Stimulated activated CD4-positive, alpha-beta T cell treated with anti-CD3 and anti-CD28 coated beads, Interleukin-12 subunit alpha, Interleukin-12 subunit beta, amount 100 ng/mL, for 48 hours (primary cell): Measurements from ENCODE around the gene TBC1D22A.

Source experiments
- DNase-seq, 3 donors: peaks; one replicate each; pipeline ENCODE4 v3.0.0-alpha.2; 2020; ENCODE audit warnings: low read depth in 2 of 3, low spot score in 1 of 3

TBC1D22A gene

DNA sequence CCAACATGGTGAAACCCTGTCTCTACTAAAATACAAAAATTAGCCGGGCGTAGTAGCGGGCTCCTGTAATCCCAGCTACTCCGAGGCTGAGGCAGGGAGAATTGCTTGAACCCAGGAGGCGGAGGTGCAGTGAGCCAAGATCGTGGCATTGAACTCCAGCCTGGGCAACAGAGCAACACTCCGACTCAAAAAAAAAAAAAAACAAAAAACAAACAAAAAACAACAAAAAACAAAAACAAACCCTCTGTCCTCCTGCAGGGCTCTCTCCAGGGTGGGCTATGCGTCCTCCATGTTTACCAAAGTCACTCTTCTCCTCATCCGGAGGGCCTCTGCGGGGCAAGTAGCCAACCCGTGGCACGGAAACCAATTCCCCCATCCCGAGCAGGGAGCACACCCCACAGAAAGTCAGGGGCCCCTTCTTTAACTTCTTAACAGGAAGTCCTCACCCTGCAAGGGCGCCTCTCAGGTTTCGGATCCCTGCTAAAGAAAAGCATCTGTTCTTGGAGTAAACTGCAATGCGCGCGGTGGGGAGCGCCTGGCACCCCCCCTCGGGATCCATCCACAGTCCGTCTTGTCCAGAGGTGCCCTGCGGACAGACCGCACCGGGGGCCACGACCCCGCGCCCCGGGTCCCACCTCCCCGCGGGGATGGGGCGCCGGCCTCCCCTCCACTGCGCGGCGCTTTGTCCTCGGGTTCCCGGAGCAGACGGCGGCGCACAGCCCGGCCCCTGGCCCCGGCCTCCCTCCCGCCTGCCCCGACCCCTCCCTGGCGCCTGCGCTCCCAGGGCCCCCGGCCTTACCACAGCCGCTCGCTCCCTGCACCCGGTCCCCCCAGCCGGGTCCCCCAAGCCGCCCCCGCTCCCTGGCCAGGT lies 25.1 kb upstream of the TBC1D22A start:
- DNase-seq = peak in 1 of 3 donors; percentile 38

DNA sequence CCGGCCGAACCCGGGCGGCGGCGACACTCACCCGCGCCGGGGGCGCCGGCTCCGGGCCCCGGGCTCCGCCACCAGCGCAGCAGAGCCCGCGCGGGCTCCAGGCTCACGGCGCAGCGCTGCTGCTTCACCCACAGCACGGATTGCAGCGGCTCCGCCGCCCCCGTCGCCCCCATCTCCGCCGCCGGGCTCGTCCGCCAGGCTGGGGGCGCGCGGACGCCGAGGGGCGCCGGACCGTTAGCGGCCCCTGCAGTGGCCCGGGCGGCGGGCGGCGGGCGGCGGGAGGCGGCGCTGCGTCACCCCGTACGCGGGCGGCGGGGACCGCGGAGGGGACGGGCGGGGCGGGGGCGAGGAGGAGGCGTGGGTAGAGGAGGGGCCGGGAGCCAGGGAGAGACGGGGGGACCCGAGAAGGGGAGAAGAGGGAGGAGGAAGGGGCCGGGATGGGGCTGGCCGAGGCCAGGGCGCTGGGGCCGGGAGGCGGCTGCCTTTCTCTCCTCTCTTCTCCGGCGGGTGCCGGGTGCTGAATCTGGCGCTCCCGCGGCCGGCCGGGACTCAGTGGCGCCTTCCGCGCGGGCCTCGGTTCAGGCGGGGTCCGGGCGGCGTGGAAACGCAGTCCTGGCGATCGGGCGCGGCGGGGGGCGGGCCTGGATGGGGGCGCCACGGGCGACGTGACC lies 24.3 kb upstream of the TBC1D22A start, which contains the start of gene CERK:
Gene CERK (minus strand): TSS at position 277 of the 671 bp plus-strand sequence. CDS start 104 bp downstream, at position 173.
- DNase-seq = peak in 1 of 3 donors; percentile 58

- DNase-seq = no peak
Observed at GRCh38 chr22:46738647-46739093, 23.8 kb upstream of the TBC1D22A start.

DNA sequence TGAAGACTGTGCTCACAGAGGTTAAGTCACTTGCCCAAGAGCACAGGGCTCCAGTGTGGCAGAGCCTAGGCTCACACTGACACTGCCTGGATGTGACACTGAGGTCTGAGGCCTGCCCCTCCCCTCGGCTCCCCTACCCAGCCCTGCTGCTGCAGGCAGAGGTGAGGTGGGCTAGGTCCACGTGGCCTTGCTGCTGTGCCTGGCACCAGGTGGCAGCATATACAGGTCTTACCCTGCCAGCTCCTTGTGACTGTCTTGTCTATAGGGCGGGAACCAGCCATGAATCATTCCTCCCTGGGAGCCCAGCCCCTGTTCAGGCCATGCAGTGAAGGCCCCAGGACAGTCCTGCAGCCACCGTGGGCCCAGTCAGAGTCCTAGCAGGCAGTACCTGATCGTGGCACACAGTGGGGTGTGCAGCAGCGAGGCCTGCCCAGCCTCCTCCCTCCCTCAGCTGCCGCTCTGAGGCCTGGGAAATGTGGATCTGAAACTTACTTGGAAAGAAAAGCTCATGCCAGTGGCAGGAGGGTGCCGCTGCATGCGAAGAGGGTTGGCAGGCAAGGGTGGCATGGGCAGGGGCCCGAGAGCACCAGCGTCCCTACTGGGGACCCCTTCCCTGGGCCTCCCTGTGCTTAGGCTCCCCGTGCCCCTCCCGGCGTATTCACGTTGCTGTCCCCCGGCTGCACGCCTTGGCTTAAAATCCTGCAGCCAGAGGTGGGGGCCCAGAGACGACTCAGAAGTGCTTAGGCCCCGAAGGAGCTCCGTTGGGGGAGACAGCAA lies 23.2 kb upstream of the TBC1D22A start:
- DNase-seq = peak in 2 of 3 donors; percentile 42 to 63

DNA sequence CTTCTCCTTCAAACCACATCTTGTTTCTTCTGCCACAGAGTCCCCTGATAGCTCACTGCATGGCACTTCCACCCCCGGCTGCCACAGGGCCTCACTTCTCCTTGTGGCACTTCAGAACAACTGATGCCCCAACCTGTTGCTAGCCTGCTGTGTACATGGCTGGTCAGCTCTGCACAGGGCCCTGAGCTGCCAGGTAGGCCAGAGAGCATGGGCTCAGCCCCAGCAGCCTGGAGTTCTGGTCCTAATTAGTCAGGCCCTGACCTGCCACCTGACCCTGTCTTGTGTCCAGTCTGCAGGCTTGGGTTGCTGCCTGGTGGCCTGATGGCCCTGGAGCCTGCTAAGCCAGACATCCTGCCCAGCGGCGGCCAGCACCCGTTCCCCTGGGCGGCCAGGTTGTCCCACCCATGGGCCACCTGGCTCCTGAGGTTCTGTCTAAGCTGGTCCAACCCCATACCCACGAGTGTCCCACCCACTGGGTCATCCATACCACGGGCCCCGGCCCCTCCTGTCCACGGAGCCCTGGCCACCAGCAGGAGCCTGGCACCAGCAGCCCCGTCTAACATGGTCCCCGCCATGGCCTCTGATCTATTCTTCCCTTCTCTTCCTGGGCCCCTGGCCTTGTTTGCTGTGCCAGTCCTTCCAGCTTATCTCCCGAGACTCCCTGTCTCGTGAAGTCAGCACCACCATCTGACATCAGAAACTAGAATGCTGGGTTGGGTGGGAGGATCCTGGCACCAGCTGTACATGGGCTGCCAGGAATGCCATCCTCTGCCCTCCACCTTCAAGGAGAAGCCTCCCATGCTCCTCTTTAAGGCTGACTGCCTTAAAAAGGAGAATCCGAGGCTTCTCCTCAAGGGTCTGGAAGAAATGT lies 21.3 kb upstream of the TBC1D22A start:
- no peak for DNase-seq

- DNase-seq = no peak
Observed at GRCh38 chr22:46741974-46742519, 20.4 kb upstream of the TBC1D22A start.

DNA sequence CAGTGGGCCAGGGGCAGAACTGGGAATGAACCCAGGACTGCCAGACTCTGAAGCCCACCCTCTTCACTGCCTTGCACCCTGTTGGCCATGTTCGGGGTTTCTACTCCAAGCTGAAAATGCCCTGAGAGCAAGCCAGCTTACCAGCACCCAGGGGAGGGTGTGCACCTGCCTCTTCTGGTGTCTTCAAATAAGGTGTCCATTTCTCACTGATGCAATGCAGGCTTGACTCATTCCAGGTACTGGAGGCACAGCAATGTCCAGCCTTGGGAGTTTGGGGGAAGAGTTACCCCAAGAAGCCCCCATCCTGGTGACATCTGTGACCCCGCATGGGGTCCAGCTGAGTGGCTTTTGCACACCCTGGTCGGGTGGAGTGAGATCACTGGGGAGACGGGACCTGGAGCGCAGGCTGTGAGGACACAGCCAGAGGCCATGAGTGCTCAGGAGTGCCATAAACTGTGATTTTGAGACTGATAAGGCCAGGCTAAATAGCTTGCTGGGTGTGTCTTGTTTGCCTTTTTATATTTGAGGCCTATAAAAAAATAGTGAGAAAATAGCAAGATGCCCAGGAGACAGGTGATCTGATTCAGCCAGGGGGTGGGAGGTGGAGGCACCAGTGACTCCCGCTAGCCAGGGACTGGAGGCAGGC lies 19.8 kb upstream of the TBC1D22A start:
- no peak for DNase-seq

- no peak for DNase-seq
Observed at GRCh38 chr22:46744581-46744980, 17.9 kb upstream of the TBC1D22A start.

GRCh38 chr22:46746192-46746591 lies 16.3 kb upstream of the TBC1D22A start:
- no peak for DNase-seq

DNA sequence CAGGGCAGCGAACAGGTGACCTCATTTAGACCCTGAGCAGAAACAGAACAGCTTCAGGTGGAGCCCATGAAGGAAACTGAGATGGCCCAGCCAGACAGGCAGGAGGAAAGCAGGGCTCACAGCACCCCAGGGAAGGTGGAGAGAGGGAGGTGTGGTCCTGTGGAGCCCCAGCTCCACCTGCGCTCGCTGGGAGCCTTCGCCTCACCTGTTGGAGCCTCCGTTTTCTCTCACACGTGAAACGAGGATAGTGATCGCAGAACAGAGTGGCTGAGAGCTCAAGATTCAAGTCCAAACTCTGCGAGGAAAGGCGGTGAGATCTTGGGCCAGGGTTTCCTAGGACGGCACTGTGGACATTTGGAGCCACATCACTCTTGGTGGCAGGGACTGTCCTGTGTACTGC lies 15.8 kb upstream of the TBC1D22A start:
- DNase-seq = no peak

DNA sequence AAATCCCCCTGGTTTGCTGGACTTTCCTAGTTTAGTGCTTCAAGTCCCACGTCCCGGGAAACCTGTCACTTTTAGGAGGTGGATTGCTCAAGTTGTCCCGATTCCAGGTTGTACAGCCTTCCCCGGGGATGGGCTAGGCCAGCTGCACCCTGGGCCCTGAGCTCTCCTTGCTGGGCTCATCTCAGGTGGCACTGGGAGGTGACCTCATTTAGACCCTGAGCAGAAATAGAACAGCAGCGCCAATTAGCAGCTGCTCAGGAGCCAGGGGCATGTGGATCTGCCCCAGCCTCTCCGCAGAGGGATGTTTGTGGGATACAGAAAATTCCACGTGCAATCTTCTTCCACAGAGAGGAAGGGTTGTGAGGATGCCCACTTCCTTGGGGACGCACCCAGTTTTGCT lies 14.8 kb upstream of the TBC1D22A start:
- DNase-seq = no peak

DNA sequence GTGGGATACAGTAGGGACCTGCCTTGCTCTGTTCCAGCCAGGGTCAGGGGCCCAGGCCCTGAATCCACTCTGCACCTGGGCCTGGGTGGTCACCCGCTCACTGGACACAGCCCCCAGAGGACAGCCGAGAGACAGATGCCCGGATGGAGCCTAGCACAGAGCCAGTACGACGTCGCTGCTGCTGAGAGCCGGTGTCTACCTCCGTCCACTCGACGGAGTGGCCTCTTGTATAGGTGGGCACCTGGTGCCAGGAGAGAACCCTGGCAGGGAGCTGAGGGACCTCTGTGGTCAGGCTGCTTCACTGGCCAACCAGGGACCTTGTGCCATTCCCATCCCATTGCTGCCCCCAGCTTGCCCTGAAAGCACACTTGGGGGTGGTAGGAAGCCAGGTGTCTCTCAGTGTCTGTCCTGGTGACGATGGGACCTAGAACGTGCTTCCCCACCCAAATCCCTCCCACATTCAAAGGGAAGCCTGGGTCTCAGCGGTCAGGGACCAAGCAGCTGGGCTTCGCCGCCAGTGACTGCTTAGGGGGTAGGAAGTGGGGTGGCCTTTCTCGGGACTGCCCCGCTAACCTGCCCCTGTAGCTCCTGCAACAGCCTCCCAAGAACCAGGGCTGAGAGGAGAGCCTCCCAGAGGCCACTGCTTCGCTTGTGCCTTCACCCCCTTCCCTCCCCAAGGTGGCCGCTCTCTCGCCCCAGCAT lies 14.1 kb upstream of the TBC1D22A start:
- DNase-seq = no peak

DNA sequence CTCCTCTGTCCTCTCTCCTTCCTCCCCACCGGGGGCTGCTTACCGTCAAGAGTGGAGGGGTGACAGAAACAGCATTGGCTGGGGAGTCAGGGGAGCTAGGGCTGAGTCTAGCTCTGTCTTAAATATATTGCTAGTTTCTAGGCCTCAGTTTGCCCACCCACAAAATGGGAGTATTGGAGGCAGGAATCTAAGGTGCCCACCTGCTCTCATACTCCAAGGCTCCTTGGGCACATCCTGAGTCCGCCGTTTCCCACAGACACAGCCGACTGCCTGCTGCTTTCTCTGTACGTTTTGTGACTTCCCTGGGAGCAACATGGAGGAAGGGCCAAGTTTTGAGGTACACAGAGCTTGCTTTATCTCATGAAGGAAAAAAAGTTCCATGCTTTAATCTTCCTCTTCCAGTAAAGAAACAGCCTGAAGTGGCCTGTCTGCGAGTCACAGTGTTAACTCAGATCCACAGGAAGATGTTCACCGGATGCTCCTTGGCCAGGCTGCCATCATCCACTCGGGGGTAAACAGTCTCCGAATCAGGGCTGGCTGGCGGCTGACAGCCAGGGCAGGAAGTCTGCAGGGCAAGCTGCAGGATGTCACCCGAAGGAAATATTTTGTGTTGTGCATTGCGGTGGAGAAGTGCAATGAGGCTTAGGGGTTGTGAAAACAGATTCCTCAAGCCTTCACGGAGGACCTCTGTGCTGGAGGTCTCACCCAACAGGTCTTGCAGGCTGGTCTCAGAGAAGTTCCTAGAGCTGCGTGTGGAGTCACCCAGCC lies 13.4 kb upstream of the TBC1D22A start:
- DNase-seq = no peak

- no peak for DNase-seq
Observed at GRCh38 chr22:46749682-46750529, 12.5 kb upstream of the TBC1D22A start.

- DNase-seq = no peak
Observed at GRCh38 chr22:46750530-46750800, 12.0 kb upstream of the TBC1D22A start.

DNA sequence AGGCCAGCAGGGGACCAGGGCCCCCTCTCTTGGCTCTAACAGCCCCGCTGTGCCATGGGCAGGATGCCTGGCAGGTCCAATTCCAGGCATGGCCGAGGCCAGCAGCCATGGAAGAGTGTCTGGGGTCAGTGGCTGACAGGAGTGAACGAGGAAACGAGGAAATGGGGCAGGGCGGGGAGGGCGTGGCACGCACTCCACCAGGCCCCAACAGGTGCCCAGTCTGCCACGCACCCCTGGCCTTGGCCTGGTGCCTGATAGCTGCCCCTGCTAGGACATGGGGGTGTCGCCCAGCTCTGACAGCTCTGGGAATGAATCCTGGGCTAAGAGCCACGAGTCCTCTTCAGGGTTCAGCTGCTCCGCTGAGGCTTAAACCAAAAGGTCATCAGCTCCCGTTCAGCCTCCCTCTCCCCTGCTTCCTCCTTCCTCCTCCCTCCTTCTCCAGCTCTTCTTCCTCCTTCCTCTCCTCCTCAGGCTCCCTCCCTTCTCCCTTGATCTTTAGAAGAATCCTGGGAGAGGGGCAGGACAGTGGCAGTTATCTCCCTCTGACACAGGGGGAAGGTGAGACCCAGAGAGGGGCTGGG lies 11.5 kb upstream of the TBC1D22A start:
- no peak for DNase-seq

- no peak for DNase-seq
Observed at GRCh38 chr22:46752286-46752987, 10.0 kb upstream of the TBC1D22A start.
